CD4-positive, alpha-beta T cell treated with Interferon gamma for 1 hour (primary cell): ENCODE data around the gene ZNF586.
"Not testable (repeated sequence)": the region's sequence is repeated elsewhere in the genome, so short reads cannot be mapped to it uniquely, and the experiment has no call there.

ENCODE experiments used
- DNase-seq: peaks from one replicate; pipeline ENCODE4 v3.0.0-alpha.2; 2020

Gene ZNF586

GRCh38 chr19:57800696-57801095, 31.2 kb downstream of the ZNF586 start:
- no peak for DNase-seq

- DNase-seq: peak; percentile 9
These were observed 32.8 kb downstream of the ZNF586 start for GRCh38 chr19:57802269-57802668.

DNA sequence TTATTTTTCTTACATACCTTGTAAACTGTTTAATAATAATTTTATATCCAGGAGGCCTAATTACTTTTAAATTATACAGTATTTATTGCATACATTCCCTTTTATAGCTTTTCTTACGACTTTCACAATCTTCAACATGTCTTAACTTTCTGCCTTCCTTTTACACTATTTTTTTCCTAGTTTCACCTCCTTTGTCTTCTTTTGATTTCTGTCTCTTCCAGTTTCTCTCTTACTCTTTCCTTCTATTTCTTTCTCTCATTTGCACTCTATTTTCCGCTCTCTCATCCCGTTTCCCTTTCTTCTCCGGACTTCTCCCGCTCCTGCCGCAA, 33.8 kb downstream of the ZNF586 start:
- DNase-seq: no peak

DNA sequence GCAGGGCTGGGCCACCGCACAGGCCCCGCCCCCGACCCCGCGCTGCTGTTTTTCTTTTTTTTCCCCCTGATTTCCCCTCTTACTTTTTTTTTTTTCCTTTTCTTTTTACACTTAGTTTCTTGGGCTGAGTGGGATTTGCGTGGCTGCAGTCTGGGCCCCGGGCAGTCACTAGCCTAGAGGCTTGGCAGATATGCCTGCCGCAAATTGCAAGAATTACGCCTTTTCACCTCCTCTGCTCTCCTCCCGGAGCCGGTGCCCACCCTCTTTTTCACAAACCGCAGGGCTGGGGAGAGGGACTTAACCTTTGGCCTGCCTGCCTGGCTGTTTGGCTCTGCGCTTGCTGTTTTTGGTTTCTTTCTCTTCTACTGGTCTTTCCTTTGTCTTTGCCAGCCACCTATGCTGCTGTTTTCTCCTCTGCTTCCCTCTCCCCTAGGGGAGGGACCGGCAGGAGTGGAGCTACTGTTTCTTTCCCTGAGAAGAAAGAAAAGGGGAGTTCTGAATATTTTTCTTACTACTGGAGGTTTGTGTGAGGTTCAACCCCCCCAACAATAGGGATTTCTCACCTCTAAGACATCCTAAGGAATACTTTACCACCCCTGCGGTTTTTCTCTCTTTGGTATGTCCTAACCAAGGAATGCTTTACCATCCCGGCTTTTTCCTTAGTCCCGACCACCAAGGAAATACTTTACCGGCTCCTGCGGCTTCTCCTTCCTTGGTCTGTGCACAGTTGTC, 34.3 kb downstream of the ZNF586 start:
- no peak for DNase-seq

DNA sequence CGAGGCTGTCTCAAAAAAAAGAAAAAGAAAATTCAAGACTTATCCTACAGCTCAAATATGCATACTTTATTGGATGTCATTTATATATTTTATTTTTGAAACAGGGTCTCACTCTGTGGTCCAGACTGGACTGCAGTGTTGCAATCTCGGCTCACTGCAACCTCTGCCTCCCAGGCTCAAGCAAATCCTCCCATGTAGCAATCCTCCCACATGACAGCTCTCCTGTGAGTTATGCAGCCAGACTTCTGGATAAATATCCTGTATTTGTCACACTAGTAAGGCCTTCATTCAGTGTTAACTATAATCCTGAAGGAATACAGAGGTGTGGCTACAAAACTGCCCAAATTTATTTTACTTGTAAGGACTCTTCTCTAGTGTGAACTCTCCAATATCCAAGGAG, 38.1 kb downstream of the ZNF586 start:
- DNase-seq: no peak

- DNase-seq: not testable (repeated sequence)
These were observed 41.2 kb downstream of the ZNF586 start for GRCh38 chr19:57810410-57811295.

GRCh38 chr19:57812226-57812625, 42.8 kb downstream of the ZNF586 start:
- DNase-seq: no peak

GRCh38 chr19:57812975-57813820, 43.7 kb downstream of the ZNF586 start:
- DNase-seq: not testable (repeated sequence)

GRCh38 chr19:57813919-57814504, 44.5 kb downstream of the ZNF586 start:
- no peak for DNase-seq

GRCh38 chr19:57814505-57815246, 45.2 kb downstream of the ZNF586 start, which contains the start of gene ZNF552:
Gene ZNF552, minus strand, starts transcription at chr19:57814913. Its CDS starts 170 bp downstream, at chr19:57814743.
- peak; percentile 80 for DNase-seq

DNA sequence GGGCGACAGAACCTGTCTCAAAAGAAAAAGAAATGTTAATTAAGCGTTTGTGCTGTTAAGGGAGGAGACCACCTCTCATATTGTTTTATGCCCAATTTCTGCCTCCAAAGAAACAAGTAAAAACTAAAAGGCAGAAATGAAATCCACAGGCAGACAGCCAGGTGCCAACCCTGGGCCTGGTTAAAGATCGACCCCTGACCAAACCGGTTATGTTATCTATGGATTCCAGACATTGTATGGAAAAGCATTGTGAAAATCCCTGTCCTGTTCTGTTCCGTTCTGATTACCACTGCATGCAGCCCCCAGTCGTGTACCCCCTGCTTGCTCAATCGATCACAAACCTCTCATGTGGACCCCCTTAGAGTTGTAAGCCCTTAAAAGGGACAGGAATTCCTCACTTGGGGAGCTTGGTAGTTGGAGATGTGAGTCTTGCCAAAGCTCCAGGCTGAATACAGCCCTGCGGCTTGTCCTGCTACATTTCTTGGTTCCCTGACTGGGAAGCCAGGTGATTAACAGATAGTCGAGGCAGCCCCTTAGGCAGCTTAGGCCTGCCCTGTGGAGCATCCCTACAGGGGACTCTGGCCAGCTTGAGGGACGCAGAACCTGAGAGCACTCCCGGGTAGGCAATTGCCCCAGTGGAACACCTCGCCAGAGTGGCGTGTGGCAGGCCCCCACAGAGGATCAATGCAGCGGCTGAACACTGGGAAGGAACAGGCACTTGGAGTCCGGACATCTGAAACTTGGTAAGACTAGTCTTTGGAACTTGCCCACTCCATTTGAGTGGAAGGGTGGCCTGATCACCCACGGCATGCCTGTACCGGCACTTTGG, 46.0 kb downstream of the ZNF586 start:
- no peak for DNase-seq

DNA sequence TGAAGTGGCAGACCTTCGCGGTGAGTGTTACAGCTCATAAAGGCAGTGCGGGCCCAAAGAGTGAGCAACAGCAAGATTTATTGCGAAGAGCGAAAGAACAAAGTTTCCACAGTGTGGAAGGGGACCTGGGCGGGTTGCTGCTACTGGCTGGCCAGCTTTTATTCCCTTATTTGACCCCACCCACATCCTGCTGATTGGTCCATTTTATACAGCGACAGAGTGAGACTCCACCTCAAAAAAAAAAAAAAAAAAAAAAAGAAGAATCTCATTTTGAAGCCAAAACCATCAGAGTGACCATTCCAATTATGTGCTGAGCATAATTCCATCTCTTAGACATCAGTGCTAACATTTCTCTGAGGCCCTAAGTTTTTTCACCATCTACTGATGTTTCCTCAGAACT, 47.2 kb downstream of the ZNF586 start:
- DNase-seq: no peak

DNA sequence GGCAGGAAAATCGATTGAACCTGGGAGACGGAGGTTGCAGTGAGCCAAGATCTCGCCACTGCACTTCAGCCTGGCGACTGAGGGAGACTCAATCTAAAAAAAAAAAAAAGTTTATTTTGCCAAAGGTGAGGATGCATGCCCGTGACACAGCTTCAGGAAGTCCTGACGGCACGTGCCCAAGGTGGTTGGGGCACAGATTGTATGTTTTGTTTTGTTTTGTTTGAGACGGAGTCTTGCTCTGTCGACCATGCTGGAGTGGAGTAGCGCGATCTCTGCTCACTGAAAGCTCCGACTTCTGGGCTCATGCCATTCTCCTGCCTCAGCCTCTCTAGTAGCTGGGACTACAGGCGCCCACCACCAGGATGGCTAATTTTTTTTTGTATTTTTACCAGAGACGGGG, 48.5 kb downstream of the ZNF586 start:
- DNase-seq: no peak

GRCh38 chr19:57818378-57818777, 48.9 kb downstream of the ZNF586 start:
- no peak for DNase-seq

DNA sequence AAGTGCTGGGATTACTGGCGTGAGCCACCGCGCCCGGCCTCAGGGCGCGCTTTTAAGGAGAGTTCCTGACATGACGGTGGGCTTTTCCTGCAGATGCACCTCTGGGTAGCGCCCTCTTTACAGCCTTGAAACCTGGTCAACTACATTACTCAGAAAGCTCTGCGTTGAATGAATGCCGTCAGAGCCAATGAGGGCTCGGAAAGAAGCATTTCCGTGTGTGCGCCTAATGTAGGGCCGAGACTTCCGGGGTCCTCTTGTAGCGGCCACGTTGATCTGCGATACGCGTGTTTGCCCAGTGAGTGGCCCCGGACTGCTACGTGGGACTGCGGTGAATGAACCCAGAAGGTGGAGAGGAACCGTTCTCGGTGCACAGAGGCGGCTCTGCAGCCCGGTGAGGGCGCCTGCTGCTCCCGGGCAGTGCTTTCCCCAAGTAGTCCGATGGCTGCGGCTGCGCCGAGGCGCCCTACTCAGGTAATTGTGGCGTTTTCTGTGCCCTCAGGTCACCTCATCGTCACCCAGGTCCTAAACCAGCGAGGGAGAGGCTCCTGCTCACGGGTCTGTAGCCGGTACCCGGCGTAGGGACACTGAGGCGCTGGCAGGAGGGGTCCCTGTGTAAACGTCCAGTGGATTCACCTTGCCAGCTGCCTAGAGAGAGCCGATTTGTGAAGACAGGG, 50.1 kb downstream of the ZNF586 start:
- peak; percentile 84 for DNase-seq

- no peak for DNase-seq
These were observed 51.1 kb downstream of the ZNF586 start for GRCh38 chr19:57820599-57820998.

GRCh38 chr19:57821095-57821494, 51.6 kb downstream of the ZNF586 start:
- not testable (repeated sequence) for DNase-seq

- not testable (repeated sequence) for DNase-seq
These were observed 52.0 kb downstream of the ZNF586 start for GRCh38 chr19:57821501-57821900.

GRCh38 chr19:57823155-57823554, 53.7 kb downstream of the ZNF586 start:
- DNase-seq: not testable (repeated sequence)

DNA sequence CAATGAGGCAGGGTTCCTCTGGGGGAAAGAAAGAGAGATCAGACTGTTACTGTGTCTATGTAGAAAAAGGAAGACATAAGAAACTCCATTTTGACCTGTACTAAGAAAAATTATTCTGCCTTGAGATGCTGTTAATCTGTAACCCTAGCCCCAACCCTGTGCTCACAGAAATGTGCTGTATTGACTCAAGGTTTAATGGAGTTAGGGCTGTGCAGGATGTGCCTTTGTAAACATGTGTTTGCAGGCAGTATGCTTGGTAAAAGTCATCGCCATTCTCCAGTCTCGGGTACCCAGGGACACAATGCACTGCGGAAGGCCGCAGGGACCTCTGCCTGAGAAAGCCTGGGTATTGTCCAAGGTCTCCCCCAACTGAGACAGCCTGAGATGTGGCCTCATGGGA, 54.1 kb downstream of the ZNF586 start:
- not testable (repeated sequence) for DNase-seq
